ENCODE measurements around the gene ZCCHC24. TPM values are rescaled to one million over a fixed set of nuclear protein-coding genes. Genes with fewer than 3 reads are reported as not detected.

The ZCCHC24 gene
- total RNA-seq (2014; rRNA removed; shearing (Covaris generic)), result 10.7 and 12.2 TPM in 2 replicates

DNA sequence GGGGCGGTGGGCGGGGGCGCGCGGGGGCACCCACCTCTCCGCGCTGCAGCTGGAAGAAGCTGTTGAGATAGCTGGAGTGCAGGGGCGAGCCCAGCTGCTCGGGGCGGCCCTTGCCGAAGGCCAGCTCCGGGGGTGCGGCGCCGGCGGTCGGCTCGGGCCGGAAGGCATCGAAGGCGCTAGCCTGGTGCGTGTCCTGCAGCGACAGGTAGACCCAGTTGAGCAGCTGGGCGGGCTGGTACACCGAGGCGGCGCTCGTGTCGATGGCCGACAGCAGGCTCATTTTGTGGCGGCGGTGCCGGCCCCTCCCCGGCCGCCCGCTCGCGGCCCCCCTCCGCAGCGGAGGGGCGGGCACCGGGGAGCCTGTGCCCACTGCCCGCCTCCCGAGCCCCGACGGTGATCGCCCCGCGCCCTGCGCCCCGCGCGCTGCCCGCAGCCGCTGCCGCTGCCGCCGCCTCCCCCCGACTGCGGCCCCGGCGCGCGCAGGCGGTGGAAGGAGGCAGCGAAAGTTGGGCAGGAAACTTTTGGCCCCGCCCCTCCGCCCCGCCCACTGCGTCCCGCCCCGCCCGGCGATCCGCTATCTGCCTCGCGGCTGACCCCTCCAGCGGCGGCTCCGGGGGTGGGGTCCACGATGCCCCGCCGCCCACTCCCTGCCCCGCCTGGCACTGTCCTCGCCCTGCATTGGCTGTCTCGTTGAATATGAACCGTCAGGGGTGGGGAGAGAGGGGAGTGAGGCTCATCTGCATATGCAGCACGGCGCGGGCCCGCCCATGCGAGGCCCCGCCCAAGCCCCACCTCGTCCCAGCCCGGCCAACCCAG, at the start of gene ZCCHC24:
Gene ZCCHC24, minus strand, starts transcription at position 464 of the 816 bp plus-strand sequence. Its CDS starts 184 bp downstream, at position 280.
- DNase-seq (ENCODE audit: low spot score), result peak; percentile 97

DNA sequence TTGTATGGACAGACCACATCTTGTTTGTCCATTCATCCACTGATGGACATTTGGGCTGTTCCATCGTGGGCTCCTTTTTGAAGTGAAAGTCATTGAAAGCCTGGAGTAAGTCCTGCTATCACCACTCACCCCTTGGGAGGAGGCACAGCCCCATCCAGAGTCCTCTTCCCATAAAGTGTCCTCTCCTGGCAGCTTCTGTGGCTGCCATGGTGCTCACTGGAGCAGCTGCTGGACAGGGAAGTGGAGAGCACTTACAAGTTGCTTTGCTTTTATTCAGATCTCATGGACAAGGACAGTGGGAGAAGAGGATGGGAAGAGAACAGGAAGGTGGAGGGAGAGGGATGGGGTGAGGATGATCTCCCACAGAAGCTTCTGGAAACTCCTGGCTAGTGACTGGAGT, 48.4 kb upstream of the ZCCHC24 start:
- no peak for DNase-seq (ENCODE audit: low spot score)

DNA sequence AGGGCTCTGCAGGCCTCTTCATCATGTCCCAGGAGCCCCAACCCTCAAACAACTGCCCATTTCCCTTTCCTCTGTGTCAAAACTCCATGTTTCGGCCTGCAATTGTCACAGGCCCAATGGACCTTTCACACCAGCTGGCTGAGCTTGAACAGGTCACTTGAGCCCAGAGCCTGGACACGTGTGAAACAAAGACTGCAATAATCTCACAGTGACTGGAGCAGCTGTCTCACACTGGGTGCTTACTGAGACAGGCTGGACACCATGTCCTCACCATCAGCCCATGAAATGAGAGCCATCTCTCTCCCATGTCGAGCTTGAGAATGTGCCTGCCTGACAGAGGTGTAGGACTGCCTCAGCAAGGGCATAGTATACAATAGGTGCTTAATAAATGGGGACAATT, 47.4 kb upstream of the ZCCHC24 start:
- DNase-seq (ENCODE audit: low spot score), result no peak

DNA sequence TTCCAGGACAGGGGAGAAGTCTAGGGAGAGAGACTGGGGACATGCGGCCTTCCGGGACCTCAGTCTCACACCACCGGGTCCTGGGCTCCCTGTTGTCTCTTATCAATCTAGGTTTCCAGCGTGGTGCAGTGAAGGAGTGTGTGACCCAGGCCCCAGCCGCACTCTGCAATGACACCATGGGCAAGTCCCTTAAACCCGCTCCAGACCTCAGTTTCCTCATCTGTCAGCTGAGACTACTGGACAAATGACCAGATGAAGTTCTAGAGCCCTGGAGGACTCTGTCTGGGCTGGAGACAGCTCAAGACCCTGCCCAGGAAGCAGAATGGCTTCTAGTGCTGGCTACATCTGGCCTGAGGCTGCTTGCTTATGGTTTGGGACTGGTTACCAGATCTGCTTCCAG, 46.8 kb upstream of the ZCCHC24 start:
- no peak for DNase-seq (ENCODE audit: low spot score)

DNA sequence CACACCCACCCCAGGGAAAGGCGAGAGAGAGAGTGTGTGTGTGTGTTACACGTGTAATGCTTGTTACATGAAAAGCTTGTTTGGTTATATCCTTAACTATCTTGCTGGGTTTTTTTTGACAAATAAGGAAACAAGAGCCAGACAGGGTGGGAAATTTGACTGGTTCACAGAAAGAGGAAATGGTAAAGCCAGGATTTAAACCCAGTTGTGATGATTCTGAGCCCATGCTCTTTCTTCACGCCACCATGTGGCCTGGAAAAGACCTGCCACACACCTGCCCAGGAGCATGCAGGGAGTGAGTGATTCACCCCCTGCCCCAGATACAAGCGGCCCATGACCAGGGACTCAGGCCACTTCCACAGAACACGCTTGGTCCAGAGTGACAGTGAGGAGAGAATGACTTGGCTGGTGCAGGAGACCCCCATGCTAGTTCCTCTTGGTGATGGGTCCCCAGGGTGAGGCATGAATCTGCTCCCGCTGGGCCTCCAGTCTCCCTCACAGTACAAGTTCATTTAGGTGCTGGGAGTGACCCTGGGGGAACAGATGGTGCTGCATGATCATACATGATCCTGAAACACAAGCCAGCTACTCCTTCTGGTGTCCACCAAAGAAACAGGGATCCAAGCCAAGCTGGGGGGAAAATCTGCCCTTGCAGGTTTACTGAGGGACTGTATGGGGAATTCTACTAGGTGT, 45.9 kb upstream of the ZCCHC24 start:
- no peak for DNase-seq (ENCODE audit: low spot score)

DNA sequence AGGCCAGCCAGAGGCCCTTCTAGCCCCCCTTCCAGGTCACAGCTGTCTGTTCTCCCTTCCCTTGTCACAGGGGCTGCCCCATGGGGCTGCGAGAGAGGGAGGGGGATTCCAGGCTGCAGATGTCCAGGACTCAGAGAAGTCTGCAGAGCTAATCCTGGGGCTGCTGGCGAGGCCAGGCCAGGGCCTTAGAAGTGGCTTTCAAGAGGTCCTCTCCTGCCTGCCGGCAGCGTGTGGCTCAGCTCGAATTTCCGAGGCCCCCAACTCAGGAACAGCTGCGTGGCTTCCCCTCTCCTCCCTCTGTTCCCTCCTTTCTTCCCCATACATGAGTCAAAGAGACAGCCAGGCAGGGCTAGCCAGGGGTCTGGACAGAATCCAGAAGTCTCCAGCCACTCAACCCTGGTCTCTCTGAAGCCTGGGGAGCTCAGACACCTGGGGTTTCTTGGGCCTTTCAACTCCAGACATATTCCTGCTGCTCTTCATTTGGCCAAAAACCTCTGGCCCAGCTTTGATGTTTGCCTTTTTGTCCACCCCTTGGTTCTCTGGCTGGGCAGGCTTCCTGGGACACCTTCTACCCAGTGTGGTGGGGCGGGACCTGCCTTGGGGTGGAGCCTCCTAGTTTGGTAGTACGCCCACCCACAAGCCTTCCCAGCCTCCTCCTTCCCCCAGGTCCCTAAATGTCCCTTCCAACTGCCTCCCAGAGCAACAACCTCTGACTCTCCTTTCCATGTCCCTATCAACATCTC, 45.1 kb upstream of the ZCCHC24 start:
- peak; percentile 20 for DNase-seq (ENCODE audit: low spot score)

DNA sequence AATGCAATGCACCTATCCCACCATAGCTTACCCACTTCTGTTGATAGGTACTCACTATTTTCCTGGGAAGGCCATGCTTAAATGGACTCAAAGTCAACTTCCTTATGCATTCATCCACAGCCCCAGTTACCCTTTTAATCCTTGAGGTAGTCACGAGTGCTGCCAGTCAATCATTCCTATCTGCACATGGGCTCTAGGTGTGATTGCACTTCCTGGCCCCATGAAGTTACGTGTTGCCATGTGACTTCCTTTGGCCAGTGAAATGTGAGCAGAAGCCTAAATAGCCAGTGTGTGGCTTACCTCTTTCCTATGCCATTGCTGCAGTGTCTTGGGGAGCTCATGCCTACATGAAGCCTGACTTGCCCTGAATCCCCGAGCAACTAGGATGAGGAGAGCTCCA, 43.4 kb upstream of the ZCCHC24 start:
- peak; percentile 13 for DNase-seq (ENCODE audit: low spot score)

DNA sequence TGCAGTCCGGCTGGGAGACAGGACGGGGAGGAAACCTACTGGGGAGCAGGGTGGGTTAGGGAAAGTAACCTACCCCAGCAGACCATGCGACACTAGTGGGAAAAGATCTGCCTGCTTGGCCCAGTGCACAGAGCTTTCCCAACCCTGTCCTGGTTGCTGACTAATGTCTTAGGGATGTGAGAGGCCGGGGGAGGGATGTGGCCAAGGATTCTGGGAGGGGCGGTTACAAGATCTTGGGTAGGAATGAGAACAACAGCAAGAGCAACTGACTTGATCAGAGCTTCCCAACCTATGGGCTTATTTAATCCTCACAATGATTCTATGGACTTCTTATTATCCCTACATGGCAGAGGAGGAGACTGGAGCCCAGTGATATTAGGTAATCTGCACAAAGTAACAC, 42.9 kb upstream of the ZCCHC24 start:
- DNase-seq (ENCODE audit: low spot score), result peak; percentile 92

DNA sequence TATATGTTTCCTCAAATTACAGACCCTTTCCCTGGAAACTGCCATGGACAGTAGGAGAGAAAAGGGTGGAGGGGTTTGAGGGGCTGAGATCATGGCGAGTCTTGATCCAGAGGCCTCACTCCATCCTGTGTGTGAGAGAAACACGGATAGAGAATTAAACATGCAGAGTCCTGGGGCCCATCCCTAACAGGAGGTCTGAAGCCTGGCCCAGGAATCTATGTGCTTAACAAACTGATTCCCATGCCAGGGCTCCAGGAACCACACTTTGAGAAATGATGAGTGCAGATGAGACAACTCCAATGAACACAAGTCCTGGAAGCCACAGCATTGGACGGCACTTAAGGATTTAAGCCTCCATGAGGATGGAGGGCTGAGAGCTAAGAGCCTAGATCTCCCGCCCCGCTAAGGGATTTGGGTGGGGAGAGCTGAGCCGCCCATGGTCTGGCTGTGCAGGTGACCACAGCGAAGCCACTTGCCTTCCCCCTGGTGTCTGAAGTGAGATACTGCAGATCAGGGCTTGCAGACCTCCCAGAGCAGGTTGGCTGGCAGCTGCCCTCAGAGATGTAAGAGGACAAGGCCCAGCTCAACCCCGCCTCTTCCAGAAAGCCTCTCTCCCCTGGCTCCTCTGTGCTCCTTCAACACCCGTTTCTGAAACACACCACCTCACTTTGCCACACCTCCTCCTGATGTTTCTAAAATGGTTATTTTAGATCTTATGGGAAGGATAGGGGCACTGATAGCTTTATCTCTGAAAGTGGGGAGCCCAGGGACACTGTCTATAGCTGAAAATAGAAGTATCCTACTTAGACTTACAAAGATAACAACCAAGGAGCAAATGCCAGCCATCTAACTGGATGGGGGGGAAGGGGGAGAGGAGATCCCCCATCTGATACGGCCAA, 42.1 kb upstream of the ZCCHC24 start:
- peak; percentile 87 for DNase-seq (ENCODE audit: low spot score)

DNA sequence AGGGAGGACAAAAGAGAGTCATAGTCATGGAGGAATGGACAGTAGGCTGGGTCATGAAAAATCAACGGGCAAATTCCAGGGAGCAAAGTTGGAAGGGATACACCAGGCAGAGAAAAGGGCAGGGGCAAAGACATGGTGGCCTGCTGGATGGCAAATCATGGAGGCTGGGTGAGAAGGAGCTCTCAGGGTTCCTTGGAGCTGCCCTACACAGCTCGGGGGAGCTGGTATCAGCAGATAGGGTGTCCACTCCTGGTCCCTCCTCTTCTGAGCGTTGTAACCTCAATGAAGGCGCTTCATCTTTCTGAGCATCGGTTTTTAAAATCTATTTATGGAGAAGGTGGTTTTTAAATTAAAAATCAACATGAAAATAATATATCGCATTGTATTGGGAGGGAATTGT, 39.1 kb upstream of the ZCCHC24 start:
- DNase-seq (ENCODE audit: low spot score), result no peak

DNA sequence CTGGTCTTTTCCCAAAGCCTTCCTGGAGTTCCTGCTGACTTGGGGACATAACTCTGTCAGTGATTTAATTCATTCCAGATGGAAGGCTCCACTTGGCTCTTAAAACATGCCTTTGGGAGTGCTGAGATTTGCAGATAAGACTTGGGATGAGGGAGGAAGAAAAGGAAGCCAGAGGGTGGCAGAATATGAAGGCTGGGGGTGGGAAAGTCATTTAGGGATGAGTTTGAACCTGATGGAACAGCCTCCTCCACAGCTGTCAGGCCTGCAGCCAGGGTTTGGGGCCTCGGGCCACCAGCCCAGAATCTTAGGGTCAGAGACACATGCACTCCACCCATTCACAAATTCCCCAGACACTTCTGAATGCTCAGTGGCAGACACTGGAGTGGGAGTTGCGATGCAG, 38.5 kb upstream of the ZCCHC24 start:
- peak; percentile 55 for DNase-seq (ENCODE audit: low spot score)

DNA sequence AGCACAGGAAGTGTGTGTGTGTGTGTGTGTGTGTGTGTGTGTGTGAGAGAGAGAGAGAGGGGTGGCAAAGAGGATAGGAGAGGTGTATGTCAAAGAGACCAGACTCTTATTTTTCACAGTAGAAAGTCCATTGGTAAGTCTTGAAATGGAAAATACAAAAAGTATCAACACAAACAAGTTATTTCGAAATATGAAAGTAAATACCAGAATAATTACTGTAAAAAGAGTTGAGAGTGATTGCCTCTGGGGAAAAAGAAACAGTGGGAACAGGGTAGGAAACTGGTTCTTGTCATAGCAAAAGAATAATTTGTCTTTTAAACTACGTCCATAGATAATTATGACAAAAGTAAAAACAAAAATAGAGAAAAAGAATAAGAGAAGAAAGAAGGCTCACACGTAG, 37.9 kb upstream of the ZCCHC24 start:
- no peak for DNase-seq (ENCODE audit: low spot score)

DNA sequence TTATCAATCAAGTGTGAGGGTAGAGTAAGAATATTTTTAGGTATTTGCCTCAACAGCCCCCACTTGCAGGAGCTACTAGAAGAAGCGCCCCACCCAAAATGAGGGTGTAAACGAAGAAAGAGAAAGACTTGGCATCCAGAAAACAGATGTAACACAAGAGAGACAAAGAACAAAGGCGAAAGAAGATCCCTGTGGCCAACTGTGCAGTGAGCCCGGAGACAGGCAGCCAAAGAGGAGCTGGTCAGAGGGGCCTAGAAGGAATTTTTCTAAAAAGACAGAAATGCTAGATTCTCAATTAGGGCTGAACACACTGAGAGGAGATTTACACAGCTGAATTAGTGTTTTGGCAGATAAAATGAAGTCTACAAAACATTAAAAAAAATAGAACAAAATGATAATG, 37.3 kb upstream of the ZCCHC24 start:
- no peak for DNase-seq (ENCODE audit: low spot score)

DNA sequence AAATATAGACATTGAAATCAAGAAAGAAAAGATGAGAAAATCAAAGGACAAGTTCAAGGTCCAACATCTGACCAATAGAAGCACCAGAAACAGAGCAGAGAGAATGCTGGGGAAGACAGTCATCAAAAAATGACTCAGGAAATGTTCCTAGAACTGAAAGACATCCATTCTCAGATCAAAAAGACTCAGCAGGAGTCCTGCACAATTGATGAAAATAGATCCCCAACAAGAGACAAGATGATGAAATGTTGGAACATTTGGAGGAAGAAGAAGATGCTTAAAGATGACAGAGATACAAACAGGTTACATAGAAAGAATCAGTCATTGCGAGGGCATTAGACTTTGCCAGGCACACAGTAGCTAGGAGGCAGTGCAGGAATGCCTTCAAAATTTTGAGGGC, 36.9 kb upstream of the ZCCHC24 start:
- no peak for DNase-seq (ENCODE audit: low spot score)

DNA sequence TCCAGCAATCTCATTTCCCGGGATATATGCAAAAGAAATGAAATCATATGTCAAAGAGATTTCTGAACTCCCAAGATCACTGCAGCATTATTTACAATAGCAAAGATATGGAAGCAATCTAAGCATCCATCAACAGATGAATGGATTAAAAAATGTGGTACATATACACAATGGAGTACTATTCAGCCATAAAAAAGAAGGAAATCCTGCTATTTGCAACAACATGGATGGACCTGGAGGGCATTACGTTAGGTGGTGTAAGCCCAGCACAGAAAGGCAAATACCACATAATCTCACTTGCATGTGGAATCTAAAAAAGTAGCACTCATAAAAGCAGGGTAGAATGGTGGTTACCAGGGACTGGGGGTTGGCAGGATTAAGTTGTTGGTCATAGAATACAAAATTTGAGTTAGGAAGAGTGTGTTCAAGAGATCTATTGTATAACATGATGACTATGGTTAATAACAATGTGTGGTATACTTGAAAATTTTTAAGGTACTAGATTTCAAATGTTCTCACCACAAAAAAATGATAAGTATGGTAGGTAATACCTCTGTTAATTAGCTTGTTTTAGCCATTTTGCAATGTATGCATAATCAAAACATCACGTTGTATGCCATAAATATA, 34.0 kb upstream of the ZCCHC24 start:
- no peak for DNase-seq (ENCODE audit: low spot score)

DNA sequence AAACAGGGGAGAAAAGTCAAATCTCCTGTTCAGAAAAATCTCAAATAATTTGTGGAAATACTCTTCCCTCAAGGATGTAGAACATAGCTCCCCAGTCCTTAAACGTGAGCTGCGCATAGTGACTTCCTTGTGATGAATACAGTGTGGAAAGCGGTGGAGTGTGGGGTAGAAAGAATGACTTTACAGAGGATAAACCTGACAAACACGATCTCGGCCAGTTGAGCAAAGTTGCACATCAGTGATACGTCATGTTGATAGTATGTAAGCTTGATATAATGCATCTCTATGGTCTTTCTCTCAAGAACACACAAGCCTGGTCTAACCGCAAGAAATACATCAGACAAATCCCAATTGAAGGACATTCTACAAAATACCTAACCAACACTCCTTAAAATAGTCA, 32.0 kb upstream of the ZCCHC24 start:
- no peak for DNase-seq (ENCODE audit: low spot score)

DNA sequence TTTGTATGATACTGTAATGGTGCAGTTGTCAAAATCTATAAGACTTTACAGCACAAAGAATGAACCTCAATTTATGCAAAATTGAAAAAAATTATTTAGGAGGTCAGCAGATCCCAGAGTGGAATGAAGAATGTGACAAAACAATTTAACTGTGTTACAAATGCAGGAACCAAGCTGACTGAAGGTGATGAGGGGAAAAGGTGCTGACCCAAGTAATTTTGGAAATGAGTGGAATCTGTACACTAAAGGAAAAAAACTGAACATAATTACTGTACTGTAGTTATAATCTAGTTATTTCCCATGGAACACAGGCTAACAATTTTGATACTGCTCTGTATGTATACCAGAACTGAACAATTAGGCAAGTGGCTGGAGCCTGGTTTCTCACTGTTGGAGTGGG, 31.2 kb upstream of the ZCCHC24 start:
- no peak for DNase-seq (ENCODE audit: low spot score)

DNA sequence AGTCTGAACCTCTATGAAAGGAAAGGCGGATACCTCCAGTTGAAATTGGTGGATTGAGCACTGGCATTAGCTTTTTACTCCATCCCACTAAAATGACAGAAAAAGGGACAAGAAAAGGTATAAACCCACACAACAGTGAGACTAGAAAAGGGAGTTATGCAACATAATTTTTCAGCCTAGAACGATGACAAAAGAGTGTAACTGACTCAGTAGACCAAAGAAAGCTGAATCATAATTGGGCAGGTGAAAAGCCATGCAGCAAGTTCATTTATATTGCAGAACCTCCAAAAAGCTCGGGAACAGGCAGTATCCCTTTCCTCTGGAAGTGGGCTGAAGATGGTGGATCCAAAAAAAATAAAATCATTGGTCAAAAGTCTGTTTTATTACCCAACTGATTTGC, 30.5 kb upstream of the ZCCHC24 start:
- no peak for DNase-seq (ENCODE audit: low spot score)

DNA sequence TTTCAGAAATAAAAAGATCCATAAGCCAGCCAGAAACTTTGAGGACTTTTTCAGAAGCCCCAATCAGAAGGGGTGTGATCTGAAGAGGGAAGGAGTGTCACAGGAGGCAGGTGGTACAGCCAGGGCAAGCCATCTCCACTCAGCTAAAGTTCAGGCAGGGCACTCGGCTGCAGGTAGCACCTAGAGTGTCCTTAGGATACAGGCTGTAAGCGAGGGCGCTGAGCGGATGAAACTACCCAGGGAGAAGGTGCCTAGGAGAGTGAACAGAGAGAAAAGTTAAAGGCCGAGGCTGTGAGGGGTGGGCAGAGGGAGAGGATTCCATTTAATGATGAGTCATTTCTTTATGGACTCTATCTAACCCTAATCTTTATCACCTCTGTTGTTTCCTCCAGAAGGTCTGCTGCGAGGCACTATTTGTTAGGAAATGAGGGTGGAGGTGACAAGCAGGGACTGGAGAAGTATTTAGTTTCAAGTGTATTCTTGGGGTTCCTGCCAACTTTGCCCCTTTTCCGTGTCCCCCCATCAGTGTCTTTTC, 29.8 kb upstream of the ZCCHC24 start:
- no peak for DNase-seq (ENCODE audit: low spot score)

DNA sequence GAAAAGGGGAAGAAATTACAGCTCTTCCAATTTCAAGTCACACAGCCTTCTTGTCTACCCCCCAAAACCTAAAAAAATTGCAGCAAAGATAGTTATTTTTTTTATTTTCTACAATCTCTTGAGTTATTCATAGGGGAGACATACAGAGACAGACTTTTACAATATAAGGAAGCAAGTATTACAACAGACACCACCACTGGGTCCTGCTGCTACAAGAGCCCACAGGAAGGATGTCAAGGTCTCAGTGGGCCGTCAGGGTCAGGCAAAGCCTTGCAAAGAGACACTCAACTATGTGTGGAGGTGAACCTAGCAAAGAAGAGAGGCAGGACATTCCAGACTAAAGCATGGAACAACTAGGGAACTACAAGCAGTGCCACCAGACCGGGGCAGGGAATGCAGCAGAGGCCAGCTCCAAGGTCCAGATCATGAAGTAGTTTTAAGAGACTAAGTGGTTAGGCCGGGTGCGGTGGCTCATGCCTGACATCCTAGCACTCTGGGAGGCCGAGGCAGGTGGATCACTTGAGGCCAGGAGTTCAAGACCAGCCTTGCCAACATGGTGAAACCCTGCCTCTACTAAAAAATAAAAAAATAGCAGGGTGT, 28.2 kb upstream of the ZCCHC24 start:
- no peak for DNase-seq (ENCODE audit: low spot score)

Data from A172 (cell line).